Skeletal muscle tissue (tissue), 4 donors: ENCODE data around the gene HTRA1. TPM values are rescaled to one million over a fixed set of nuclear protein-coding genes. Genes with fewer than 3 reads are reported as not detected.

Experiments
- H3K27ac ChIP-seq: one replicate; pipeline ENCODE4 v1.7.0; 2013; ENCODE audit warnings: mild to moderate bottlenecking, low read depth, low read length, inconsistent platforms
- H3K27me3 ChIP-seq, 3 donors: one replicate each; pipeline ENCODE4 v1.7.0; 2013; ENCODE audit warnings: low read length in 3 of 3; ENCODE audit not compliant: control insufficient read depth in 3 of 3, insufficient read depth in 3 of 3
- H3K36me3 ChIP-seq, 3 donors: one replicate each; pipeline ENCODE4 v1.7.0; 2013; ENCODE audit warnings: low read length in 3 of 3; ENCODE audit not compliant: control insufficient read depth in 3 of 3, insufficient read depth in 3 of 3
- H3K4me1 ChIP-seq, 3 donors: one replicate each; pipeline ENCODE4 v1.7.0; 2013; ENCODE audit warnings: low read length in 3 of 3, mild to moderate bottlenecking in 3 of 3; ENCODE audit not compliant: control insufficient read depth in 3 of 3, insufficient read depth in 3 of 3
- H3K4me3 ChIP-seq, 3 donors: one replicate each; pipeline ENCODE4 v1.7.0; 2013; ENCODE audit warnings: low read length in 3 of 3
- H3K9ac ChIP-seq, 3 donors: one replicate each; pipeline ENCODE4 v1.7.0; 2013; ENCODE audit warnings: low read length in 3 of 3, mild to moderate bottlenecking in 3 of 3, moderate library complexity in 2 of 3, low read depth in 1 of 3
- H3K9me3 ChIP-seq, 3 donors: one replicate each; pipeline ENCODE4 v1.7.0; 2013; ENCODE audit warnings: low read length in 3 of 3; ENCODE audit not compliant: control insufficient read depth in 3 of 3
- total RNA-seq: library from RNA; depleted of rRNA; stranded (reverse); fragments of >200 nt; gene quantifications from one replicate; pipeline ENCODE4 v1.2.3, GENCODE V29; 2014
- donor health status: Osteomylitis.

The HTRA1 gene
- total RNA-seq, 1 donor from 2014 or later = 69.9 TPM

DNA sequence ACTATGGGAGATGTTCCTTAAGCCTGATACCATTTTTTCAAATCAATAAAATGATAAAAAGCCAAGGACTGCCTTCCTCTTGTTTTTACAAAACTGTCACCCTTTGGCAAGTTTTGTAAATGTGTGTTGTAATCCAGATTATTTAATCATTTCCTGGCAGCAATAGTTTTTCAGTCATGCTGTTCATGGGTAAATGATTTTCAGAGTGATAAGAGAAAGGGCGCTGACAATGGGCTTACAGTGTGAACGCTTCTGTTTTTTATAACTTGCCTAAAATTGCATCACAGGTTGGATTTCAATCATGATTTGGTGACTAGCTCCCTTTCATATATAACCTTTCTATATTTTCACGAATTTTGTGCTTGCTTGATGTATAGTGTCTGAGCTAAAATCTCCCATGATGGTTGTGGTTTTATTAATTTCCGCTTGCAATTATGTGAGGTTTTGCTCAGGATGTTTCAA lies 80.2 kb downstream of the HTRA1 start:
- H3K27me3 ChIP-seq = peaks cover 0 to 3% (median 0%) of the 10 kb centered on the region in 3 donors
- H3K9me3 ChIP-seq = no peaks in the 10 kb centered on the region
- H3K36me3 ChIP-seq = no peaks in the 10 kb centered on the region
- no peak overlapping the region for H3K4me3 ChIP-seq
- H3K9ac ChIP-seq = no peak overlapping the region
- no peaks in the 10 kb centered on the region for H3K4me1 ChIP-seq
- no peak overlapping the region for H3K27ac ChIP-seq

- H3K9me3 ChIP-seq = no peaks in the 10 kb centered on the region
- peaks cover 0 to 3% (median 0%) of the 10 kb centered on the region in 3 donors for H3K27me3 ChIP-seq
- no peaks in the 10 kb centered on the region for H3K36me3 ChIP-seq
- no peaks in the 10 kb centered on the region for H3K4me1 ChIP-seq
- H3K4me3 ChIP-seq = no peak overlapping the region
- no peak overlapping the region for H3K9ac ChIP-seq
- H3K27ac ChIP-seq = no peak overlapping the region
These were observed 82.5 kb downstream of the HTRA1 start for GRCh38 chr10:122543676-122544445.

DNA sequence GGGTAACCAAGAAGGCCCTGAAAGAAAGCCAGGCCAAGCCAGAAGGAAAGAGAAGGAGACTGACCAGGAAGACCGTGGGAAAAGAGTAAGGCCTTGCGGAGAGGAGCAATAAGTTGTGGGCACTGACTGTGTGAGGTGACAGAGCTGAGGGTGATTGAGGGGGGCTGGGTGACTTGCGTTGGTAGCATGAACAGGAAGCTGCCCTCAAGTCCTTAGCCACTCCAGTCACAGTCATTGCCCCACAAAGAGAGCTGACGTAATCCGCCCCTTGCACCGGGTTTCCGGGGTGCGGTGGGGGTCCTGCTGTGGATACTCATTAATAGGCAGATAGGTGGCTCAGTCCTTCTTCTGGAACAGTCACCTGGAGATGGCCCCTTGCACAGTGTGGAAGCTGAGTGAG lies 83.1 kb downstream of the HTRA1 start:
- Histone ChIP-seq H3K9ac (no peak overlapping the region), H3K27ac (no peak overlapping the region), H3K9me3 (no peaks in the 10 kb centered on the region), H3K4me1 (no peaks in the 10 kb centered on the region), H3K36me3 (no peaks in the 10 kb centered on the region), H3K27me3 (peaks cover 0 to 3% (median 0%) of the 10 kb centered on the region in 3 donors), H3K4me3 (no peak overlapping the region)

GRCh38 chr10:122546242-122546641 lies 84.9 kb downstream of the HTRA1 start:
- H3K9ac ChIP-seq = no peak overlapping the region
- H3K27me3 ChIP-seq = no peaks in the 10 kb centered on the region
- H3K36me3 ChIP-seq = no peaks in the 10 kb centered on the region
- no peak overlapping the region for H3K4me3 ChIP-seq
- H3K27ac ChIP-seq = no peak overlapping the region
- no peaks in the 10 kb centered on the region for H3K4me1 ChIP-seq
- no peaks in the 10 kb centered on the region for H3K9me3 ChIP-seq

- Histone ChIP-seq H3K4me3 (no peak overlapping the region), H3K9ac (no peak overlapping the region), H3K4me1 (no peaks in the 10 kb centered on the region), H3K27me3 (no peaks in the 10 kb centered on the region), H3K9me3 (no peaks in the 10 kb centered on the region), H3K36me3 (no peaks in the 10 kb centered on the region), H3K27ac (no peak overlapping the region)
These were observed 87.2 kb downstream of the HTRA1 start for GRCh38 chr10:122548407-122549085.

DNA sequence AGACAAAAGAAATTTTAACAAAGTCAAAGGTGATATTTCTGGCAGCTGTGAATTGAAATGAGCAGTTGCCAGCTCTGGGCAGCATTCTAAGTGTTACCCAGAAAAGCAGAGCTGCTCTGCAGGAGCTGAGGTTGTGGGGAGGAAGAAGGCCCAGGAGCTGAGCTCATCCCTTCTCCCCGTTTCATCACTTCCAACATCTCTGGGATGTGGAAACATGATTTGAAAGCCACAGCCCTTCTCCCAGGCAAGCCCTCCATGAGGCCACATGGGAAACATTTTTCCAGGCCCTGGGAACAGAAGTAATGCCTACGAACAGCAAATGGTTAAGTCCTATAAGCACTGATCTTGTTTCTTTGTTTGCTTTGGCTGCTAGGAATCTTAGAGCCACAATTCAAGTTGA lies 88.3 kb downstream of the HTRA1 start:
- no peaks in the 10 kb centered on the region for H3K36me3 ChIP-seq
- no peaks in the 10 kb centered on the region for H3K27me3 ChIP-seq
- no peaks in the 10 kb centered on the region for H3K9me3 ChIP-seq
- no peak overlapping the region for H3K9ac ChIP-seq
- no peaks in the 10 kb centered on the region for H3K4me1 ChIP-seq
- H3K27ac ChIP-seq = no peak overlapping the region
- H3K4me3 ChIP-seq = no peak overlapping the region

DNA sequence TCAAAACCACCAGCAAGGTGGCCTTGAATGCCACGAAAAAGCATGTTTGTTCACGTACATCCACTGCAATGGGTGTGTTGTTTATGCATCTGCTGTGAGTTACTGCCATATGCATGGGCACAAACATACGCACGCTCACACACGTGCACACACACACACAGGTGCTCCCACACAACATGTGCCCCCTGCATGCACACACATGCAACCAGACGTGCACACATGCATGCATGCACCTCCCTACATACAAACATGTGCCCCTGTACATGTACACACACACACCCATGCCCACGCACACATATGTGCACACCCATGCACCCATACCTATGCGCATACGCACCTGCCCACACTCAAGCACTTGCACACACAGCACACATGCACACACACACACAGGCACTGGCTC lies 89.1 kb downstream of the HTRA1 start:
- Histone ChIP-seq H3K36me3 (no peaks in the 10 kb centered on the region), H3K27me3 (no peaks in the 10 kb centered on the region), H3K27ac (no peak overlapping the region), H3K9me3 (no peaks in the 10 kb centered on the region), H3K9ac (no peak overlapping the region), H3K4me3 (no peak overlapping the region), H3K4me1 (no peaks in the 10 kb centered on the region)

DNA sequence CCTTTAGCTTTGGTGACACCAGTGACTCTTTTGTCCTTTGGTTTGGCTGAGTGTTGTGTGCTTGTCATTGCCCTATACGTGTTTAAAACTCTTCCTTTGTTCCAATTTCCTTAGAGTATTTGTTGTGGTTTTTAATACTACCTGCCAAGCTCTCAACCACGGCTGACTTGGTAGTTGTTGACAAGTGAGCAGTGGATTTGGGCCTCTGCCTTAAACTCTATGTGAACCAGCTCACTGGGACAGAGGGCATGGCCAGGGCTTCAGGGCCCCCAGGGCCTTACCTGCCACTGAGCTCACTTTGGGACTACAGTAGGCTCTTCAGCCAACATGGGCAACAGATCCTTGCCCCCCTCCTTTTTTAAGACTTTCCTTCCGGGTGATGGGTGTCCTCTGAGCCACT lies 89.6 kb downstream of the HTRA1 start:
- H3K4me3 ChIP-seq = no peak overlapping the region
- no peaks in the 10 kb centered on the region for H3K36me3 ChIP-seq
- H3K27ac ChIP-seq = no peak overlapping the region
- no peaks in the 10 kb centered on the region for H3K27me3 ChIP-seq
- no peaks in the 10 kb centered on the region for H3K9me3 ChIP-seq
- H3K9ac ChIP-seq = no peak overlapping the region
- no peaks in the 10 kb centered on the region for H3K4me1 ChIP-seq

DNA sequence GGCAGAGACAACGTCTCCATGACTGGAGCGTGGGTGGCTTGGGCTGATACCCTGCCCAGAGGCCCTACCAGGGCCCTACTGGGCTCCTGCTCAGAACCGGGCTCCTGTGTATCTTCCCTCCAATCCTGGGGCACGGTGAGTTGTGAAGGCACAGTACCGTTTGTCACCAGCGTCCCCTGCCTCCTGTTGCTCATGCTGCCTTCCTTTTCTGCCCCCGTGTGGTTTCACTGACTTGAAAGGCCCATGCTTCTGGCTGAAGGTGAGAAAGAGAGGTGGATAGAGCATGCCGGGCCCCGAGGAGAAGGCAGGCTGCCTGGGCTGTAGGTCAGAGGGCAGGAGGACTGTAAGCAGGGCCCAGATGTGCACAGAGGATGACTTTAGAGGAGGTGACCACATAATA lies 90.1 kb downstream of the HTRA1 start:
- no peaks in the 10 kb centered on the region for H3K36me3 ChIP-seq
- H3K9me3 ChIP-seq = no peaks in the 10 kb centered on the region
- no peaks in the 10 kb centered on the region for H3K4me1 ChIP-seq
- no peak overlapping the region for H3K9ac ChIP-seq
- peaks cover 2 to 4% (median 2%) of the 10 kb centered on the region in 3 donors for H3K27me3 ChIP-seq
- no peak overlapping the region for H3K4me3 ChIP-seq
- H3K27ac ChIP-seq = no peak overlapping the region

- H3K9ac ChIP-seq = no peak overlapping the region
- H3K4me1 ChIP-seq = no peaks in the 10 kb centered on the region
- no peaks in the 10 kb centered on the region for H3K9me3 ChIP-seq
- H3K4me3 ChIP-seq = no peak overlapping the region
- H3K27me3 ChIP-seq = peaks cover 5 to 14% (median 13%) of the 10 kb centered on the region in 3 donors
- H3K27ac ChIP-seq = no peak overlapping the region
- no peaks in the 10 kb centered on the region for H3K36me3 ChIP-seq
These were observed 92.0 kb downstream of the HTRA1 start for GRCh38 chr10:122553341-122553740.
